Gastroesophageal sphincter (tissue), 3 donors: ENCODE data around the gene SMAD3.

Experiments
- CTCF ChIP-seq, 4 experiments: fragments of 200-600 bp in 2 of 4; fragments of 450-650 bp in 2 of 4; sonication (generic) in 1 of 4; IDR thresholded peaks; one replicate each; pipeline ENCODE4 v1.5.1; 2017 to 2019; ENCODE audit warnings: antibody characterized with exemption in 4 of 4, mild to moderate bottlenecking in 2 of 4, moderate library complexity in 2 of 4
- EP300 ChIP-seq: sonication (generic); formaldehyde crosslinking; IDR thresholded peaks from one replicate; pipeline ENCODE4 v1.6.1; 2017; ENCODE audit warnings: antibody characterized with exemption, mild to moderate bottlenecking
- POLR2A ChIP-seq, 2 donors: fragments of 450-650 bp; IDR thresholded peaks; one replicate each; pipeline ENCODE4 v1.6.1; 2017; ENCODE audit warnings: antibody characterized with exemption in 2 of 2, mild to moderate bottlenecking in 2 of 2, moderate library complexity in 1 of 2

- TF ChIP-seq CTCF (IDR thresholded peaks at IDR 0.05) (no peak), EP300 (no peak), POLR2A (IDR thresholded peaks at IDR 0.05) (no peak)
Measured at GRCh38 chr15:67068710-67069400, 3.5 kb downstream of the SMAD3 start.
